HG03025 (cell line): ENCODE data around the gene NDUFB2.
"Not testable (repeated sequence)": the region's sequence is repeated elsewhere in the genome, so short reads cannot be mapped to it uniquely, and the experiment has no call there.

Source experiments
- ATAC-seq: cut with Tn5 transposase; IDR thresholded peaks from one replicate; pipeline ENCODE4 v1.9.1; 2021; ENCODE audit warnings: mild to moderate bottlenecking, moderate library complexity; ENCODE audit not compliant: unreplicated experiment, low FRiP score

NDUFB2 gene

GRCh38 chr7:140726281-140726680, 29.8 kb downstream of the NDUFB2 start:
- no peak for ATAC-seq

- ATAC-seq, result no peak
Observed at GRCh38 chr7:140732416-140732815, 35.9 kb downstream of the NDUFB2 start.

- no peak for ATAC-seq
Observed at GRCh38 chr7:140734096-140734495, 37.6 kb downstream of the NDUFB2 start.

- no peak for ATAC-seq
Observed at GRCh38 chr7:140734729-140735128, 38.2 kb downstream of the NDUFB2 start.

GRCh38 chr7:140738280-140738679, 41.8 kb downstream of the NDUFB2 start:
- no peak for ATAC-seq

- ATAC-seq, result not testable (repeated sequence)
Observed at GRCh38 chr7:140743255-140743654, 46.7 kb downstream of the NDUFB2 start.

- no peak for ATAC-seq
Observed at GRCh38 chr7:140744005-140744404, 47.5 kb downstream of the NDUFB2 start.

GRCh38 chr7:140745266-140746058, 49.0 kb downstream of the NDUFB2 start:
- ATAC-seq, result no peak

- ATAC-seq, result no peak
Observed at GRCh38 chr7:140746751-140747150, 50.2 kb downstream of the NDUFB2 start.

- no peak for ATAC-seq
Observed at GRCh38 chr7:140752533-140752932, 56.0 kb downstream of the NDUFB2 start.

- no peak for ATAC-seq
Observed at GRCh38 chr7:140754506-140754905, 58.0 kb downstream of the NDUFB2 start.
